Keratinocyte (primary cell): ENCODE data around the gene PADI6. TPM values are rescaled to one million over a fixed set of nuclear protein-coding genes. Genes with fewer than 3 reads are reported as not detected.

Source experiments
- DNase-seq: peaks from one replicate; pipeline ENCODE4 v3.0.0-alpha.2; 2011; ENCODE audit warnings: low read depth, missing footprints, low spot score
- FAIRE-seq: peaks from 2 replicates; lab custom pipeline; 2011; peaks lifted over from hg19 to GRCh38; lab: Jason Lieb, UNC
- H2AFZ ChIP-seq: 2 replicates; pipeline ENCODE4 v1.6.0; 2012; ENCODE audit warnings: low read length, control low read depth, inconsistent platforms; ENCODE audit not compliant: control insufficient read depth
- H3K27ac ChIP-seq: 2 replicates; pipeline ENCODE4 v1.5.1; 2011; ENCODE audit warnings: low read length; ENCODE audit not compliant: control insufficient read depth, insufficient read depth
- H3K27me3 ChIP-seq: 3 replicates; pipeline ENCODE4 v1.6.0; 2011; ENCODE audit warnings: low read length; ENCODE audit not compliant: control insufficient read depth, insufficient read depth; ENCODE audit errors: extremely low read depth
- H3K36me3 ChIP-seq, 2 experiments: 2 replicates in 1 of 2; 3 replicates in 1 of 2; pipeline ENCODE4 v1.5.1; 2011; ENCODE audit warnings: low read length in 2 of 2, mild to moderate bottlenecking in 1 of 2; ENCODE audit not compliant: control insufficient read depth in 2 of 2, insufficient read depth in 2 of 2; ENCODE audit errors: extremely low read depth in 1 of 2
- H3K4me1 ChIP-seq: 3 replicates; pipeline ENCODE4 v1.5.1; 2011; ENCODE audit warnings: low read length; ENCODE audit not compliant: control insufficient read depth, insufficient read depth; ENCODE audit errors: extremely low read depth
- H3K4me2 ChIP-seq: 3 replicates; pipeline ENCODE4 v1.6.0; 2011; ENCODE audit warnings: low read depth, low read length; ENCODE audit not compliant: control insufficient read depth, insufficient read depth; ENCODE audit errors: extremely low read depth
- H3K4me3 ChIP-seq, 3 experiments: fragments of 200-600 bp in 1 of 3; sonication (generic) in 1 of 3; 2 replicates in 2 of 3; 3 replicates in 1 of 3; pipeline ENCODE4 v1.5.1; 2011 to 2016; ENCODE audit warnings: low read length in 3 of 3, mild to moderate bottlenecking in 3 of 3, control low read depth in 2 of 3, inconsistent platforms in 1 of 3, low read depth in 1 of 3, mixed read lengths in 1 of 3, mixed run types in 1 of 3, moderate library complexity in 1 of 3; ENCODE audit not compliant: control insufficient read depth in 2 of 3, insufficient read depth in 2 of 3; ENCODE audit errors: extremely low read depth in 1 of 3
- H3K79me2 ChIP-seq: 2 replicates; pipeline ENCODE4 v1.6.0; 2012; ENCODE audit warnings: low read length; ENCODE audit not compliant: control insufficient read depth, insufficient read depth
- H3K9ac ChIP-seq: 3 replicates; pipeline ENCODE4 v1.6.0; 2011; ENCODE audit warnings: low read length; ENCODE audit not compliant: control insufficient read depth, insufficient read depth; ENCODE audit errors: extremely low read depth
- H3K9me1 ChIP-seq: 3 replicates; pipeline ENCODE4 v1.6.0; 2011; ENCODE audit warnings: low read length; ENCODE audit not compliant: control insufficient read depth, insufficient read depth; ENCODE audit errors: extremely low read depth
- H3K9me3 ChIP-seq: 2 replicates; pipeline ENCODE4 v1.5.1; 2012; ENCODE audit warnings: low read depth, low read length; ENCODE audit not compliant: control insufficient read depth
- H4K20me1 ChIP-seq: 3 replicates; pipeline ENCODE4 v1.6.0; 2011; ENCODE audit warnings: low read length; ENCODE audit not compliant: control insufficient read depth, insufficient read depth; ENCODE audit errors: extremely low read depth
- EZH2 ChIP-seq: IDR thresholded peaks from one replicate; pipeline ENCODE4 v1.6.1; 2012; ENCODE audit warnings: inconsistent platforms, mild to moderate bottlenecking, low read length, moderate library complexity
- dilution Hi-C: fragments of 300-500 bp; cut with MboI; formaldehyde crosslinking; loops from one replicate; pipeline ENCODE4 v1.7.0; 2020; ENCODE audit warnings: low sequenced_read_pairs; ENCODE audit not compliant: extremely low pct_ligation_motif_present
- polyA plus RNA-seq, 5 experiments: library from polyadenylated mRNA; depleted of rRNA in 3 of 5; stranded (reverse) in 3 of 5; stranded (forward) in 1 of 5; unstranded in 1 of 5; fragments of >200 nt; gene quantifications; 1 replicate in 1 of 5; 2 replicates in 3 of 5; 3 replicates in 1 of 5; pipeline versions ENCODE4 v1.2.1 to v1.2.3, GENCODE V29; 2011 to 2012; ENCODE audit warnings: missing spikeins in 2 of 5, low read depth in 1 of 5, low replicate concordance in 1 of 5
- TF ChIP-seq, protein P1 (sequence below), 3 experiments: IDR thresholded peaks in 1 of 3; conservative IDR thresholded peaks in 1 of 3; optimal IDR thresholded peaks in 1 of 3; 2 replicates in 2 of 3; 3 replicates in 1 of 3; pipeline versions ENCODE3 to v1.5.1; 2011; ENCODE audit warnings: low read length in 3 of 3, mild to moderate bottlenecking in 3 of 3, moderate library complexity in 2 of 3, control low read depth in 1 of 3, inconsistent platforms in 1 of 3; ENCODE audit not compliant: insufficient read depth in 2 of 3; ENCODE audit errors: extremely low read depth in 1 of 3

Gene PADI6
- polyA plus RNA-seq, 1 donor (not counting 4 experiments of a cell fraction or from before 2014, with no cell fraction given): not detected

DNA sequence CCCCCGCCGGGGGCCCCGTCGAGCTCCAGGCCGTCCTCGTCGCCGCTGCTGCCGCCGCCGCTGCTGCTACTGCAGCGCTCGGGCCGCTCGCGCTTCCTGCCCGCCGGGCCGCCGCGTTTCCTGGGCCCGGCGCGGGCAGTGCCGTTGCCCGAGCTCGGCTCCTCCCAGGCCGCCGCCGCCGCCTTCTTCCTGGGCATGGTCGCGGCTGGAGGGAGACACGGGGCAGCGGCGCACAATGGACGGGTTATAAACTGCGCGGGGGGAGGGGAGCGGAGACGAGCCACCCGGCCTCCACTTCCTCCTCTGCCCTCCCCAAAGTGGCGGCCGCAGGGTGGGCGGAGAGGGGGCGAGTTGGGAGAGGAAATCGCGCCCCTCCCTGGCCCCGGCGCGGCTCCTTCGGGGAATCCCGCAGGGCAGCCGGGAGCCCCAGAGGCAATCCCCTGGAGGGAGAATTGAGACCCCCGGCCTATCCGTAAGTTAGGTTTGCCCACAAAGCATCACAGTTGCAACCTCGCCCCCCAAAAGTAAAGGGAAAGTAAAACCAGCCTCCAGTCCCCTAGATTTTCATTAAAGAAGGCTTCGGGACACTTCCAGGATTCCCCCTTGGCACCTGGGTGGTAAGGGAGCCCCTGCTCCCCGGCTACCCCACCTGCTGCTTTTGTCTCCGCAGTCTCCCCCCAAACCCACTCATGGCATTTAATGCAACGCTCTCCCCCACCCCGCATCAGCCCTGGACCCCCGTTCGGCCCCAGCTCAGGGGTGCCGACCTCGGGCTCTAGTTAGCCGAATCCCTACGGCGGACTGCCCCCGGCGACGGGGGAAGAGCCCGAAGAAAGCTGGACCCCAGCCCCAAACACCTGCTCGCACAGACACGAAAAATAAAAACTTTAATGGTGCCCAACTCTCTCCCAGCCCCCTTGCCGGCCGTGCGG, 66.6 kb downstream of the PADI6 start:
- H3K9ac ChIP-seq: peak overlapping the region; percentile 95
- peak overlapping the region; percentile 77 for H3K4me2 ChIP-seq
- no peaks in the 10 kb centered on the region for H3K27me3 ChIP-seq
- H3K27ac ChIP-seq: peak overlapping the region; percentile 97
- peaks cover 6 to 26% of the 10 kb centered on the region in 2 experiments for H3K36me3 ChIP-seq
- dilution Hi-C loops: no loop called here
- no peaks in the 10 kb centered on the region for H3K9me1 ChIP-seq
- H2AFZ ChIP-seq: no peak overlapping the region
- peaks cover 17% of the 10 kb centered on the region for H4K20me1 ChIP-seq
- FAIRE-seq: no peak
- H3K79me2 ChIP-seq: peaks cover 51% of the 10 kb centered on the region
- no peaks in the 10 kb centered on the region for H3K9me3 ChIP-seq
- no peak for TF ChIP-seq EZH2
- TF ChIP-seq, protein P1, sequence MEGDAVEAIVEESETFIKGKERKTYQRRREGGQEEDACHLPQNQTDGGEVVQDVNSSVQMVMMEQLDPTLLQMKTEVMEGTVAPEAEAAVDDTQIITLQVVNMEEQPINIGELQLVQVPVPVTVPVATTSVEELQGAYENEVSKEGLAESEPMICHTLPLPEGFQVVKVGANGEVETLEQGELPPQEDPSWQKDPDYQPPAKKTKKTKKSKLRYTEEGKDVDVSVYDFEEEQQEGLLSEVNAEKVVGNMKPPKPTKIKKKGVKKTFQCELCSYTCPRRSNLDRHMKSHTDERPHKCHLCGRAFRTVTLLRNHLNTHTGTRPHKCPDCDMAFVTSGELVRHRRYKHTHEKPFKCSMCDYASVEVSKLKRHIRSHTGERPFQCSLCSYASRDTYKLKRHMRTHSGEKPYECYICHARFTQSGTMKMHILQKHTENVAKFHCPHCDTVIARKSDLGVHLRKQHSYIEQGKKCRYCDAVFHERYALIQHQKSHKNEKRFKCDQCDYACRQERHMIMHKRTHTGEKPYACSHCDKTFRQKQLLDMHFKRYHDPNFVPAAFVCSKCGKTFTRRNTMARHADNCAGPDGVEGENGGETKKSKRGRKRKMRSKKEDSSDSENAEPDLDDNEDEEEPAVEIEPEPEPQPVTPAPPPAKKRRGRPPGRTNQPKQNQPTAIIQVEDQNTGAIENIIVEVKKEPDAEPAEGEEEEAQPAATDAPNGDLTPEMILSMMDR (optimal IDR thresholded peaks at IDR 0.05 in 1 of 3, IDR thresholded peaks at IDR 0.05 in 1 of 3, conservative IDR thresholded peaks at IDR 0.05 in 1 of 3; ENCODE audit: extremely low read depth in 1 of 3, insufficient read depth in 2 of 3, low read length in 3 of 3): peak in 1 of 3 experiments; percentile 1
- DNase-seq: no peak
- peaks cover 47% of the 10 kb centered on the region for H3K4me1 ChIP-seq
- peak overlapping the region; percentile 80 to 98 (median 91) for H3K4me3 ChIP-seq

DNA sequence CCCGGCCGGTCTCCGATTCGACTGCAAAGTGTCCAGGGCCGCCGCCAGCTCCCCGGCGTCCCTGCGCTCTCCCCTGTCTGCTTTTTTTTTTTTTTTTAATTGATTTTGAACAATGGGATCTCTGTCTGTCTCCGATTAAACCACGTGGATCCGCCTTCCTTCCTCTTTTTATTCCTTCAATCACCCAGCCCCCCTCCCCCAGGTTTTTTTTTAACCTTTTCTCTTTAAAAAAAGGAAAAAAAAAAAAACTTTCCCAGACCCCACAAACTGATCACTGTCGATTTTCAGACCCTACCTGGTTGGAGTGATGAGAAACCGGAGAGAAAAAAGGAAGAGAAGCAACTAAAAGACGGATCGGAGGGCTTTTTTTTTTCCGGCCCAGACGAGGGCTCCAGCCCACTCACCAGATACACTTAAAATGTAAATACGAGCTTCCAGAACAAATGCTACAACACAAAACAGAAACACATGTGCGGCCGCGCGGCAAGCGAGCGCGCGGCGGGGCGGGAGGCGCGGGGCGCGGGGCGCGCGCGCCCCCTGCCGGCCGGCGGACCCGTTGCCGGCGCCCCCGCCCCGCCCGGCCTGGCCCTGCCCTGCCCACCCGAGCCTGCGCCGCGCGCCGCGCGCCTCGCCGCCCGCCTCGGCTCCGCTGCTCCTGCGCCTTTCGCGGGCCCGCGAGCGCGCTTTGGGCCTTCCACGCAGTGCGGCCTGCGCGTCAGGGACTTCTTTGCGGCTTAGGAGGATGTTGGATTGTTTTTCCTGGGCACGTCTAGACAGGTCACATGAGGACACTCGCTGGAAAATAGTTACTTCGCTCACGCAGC, 67.5 kb downstream of the PADI6 start, which contains the start of gene RCC2:
TSS of gene RCC2 (minus strand) at position 428 of the 824 bp plus-strand sequence. CDS start 1,163 bp downstream, outside the sequence.
- Histone ChIP-seq H3K4me2 (peak within 1 kb of the TSS; percentile 100), H3K4me3 (peak within 1 kb of the TSS; percentile 80 to 99 (median 98)), H3K9me1 (no peaks in the 10 kb centered on the region), H3K9ac (peak within 1 kb of the TSS; percentile 95), H3K27me3 (no peaks in the 10 kb centered on the region), H3K4me1 (peaks cover 50% of the 10 kb centered on the region), H4K20me1 (peaks cover 14% of the 10 kb centered on the region), H3K27ac (peak within 1 kb of the TSS; percentile 99), H3K9me3 (no peaks in the 10 kb centered on the region), H2AFZ (peak within 1 kb of the TSS; percentile 68), H3K36me3 (peaks cover 2 to 19% of the 10 kb centered on the region in 2 experiments), H3K79me2 (peaks cover 43% of the 10 kb centered on the region)
- dilution Hi-C loops: no loop called here
- TF ChIP-seq, protein P1 (optimal IDR thresholded peaks at IDR 0.05 in 1 of 3, IDR thresholded peaks at IDR 0.05 in 1 of 3, conservative IDR thresholded peaks at IDR 0.05 in 1 of 3; ENCODE audit: extremely low read depth in 1 of 3, insufficient read depth in 2 of 3, low read length in 3 of 3): peak in 1 of 3 experiments; percentile 32
- no peak for TF ChIP-seq EZH2
- peak; percentile 78 for DNase-seq
- no peak for FAIRE-seq
